ENCODE measurements around the gene TRIM2. TPM values are rescaled to one million over a fixed set of nuclear protein-coding genes. Genes with fewer than 3 reads are reported as not detected.

The TRIM2 gene
- total RNA-seq, 1 donor from 2014 or later: 90.6 TPM

DNA sequence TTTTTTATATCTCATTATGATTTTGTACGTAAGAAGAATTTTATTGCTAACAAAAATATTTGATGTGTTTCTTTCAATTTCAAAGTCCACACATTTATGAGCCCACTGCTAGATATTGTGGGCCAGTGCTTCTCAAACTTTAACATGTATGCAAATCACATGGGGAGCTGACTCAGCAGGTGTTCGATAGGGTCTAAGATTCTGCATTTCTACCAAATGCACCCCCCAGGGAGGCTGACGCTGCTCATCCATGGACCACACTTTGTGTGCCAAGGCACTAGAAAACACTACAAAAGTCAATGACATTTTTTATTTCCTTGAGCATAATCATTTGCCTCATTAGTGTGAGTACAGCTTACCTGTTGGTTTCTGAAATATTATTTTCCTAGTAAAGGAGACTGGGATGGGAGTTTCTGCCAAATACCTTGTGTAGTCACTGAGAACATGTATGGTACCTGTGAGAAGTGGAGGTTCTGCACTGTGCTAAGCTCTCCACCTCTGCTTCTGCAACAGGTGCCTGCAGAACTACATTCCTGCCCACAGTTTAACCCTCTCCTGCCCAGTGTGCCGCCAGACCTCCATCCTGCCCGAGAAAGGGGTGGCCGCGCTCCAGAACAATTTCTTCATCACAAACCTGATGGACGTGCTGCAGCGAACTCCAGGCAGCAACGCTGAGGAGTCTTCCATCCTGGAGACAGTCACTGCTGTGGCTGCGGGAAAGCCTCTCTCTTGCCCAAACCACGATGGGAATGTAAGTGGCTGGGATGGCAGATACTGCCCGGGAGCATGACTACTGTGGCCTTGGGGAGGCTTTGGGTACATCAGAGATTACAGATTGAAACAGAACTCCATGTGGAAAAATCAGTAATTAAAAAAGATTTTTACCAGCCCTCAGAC, 71.4 kb downstream of the TRIM2 start:
- DNase-seq (ENCODE audit: low spot score): no peak

DNA sequence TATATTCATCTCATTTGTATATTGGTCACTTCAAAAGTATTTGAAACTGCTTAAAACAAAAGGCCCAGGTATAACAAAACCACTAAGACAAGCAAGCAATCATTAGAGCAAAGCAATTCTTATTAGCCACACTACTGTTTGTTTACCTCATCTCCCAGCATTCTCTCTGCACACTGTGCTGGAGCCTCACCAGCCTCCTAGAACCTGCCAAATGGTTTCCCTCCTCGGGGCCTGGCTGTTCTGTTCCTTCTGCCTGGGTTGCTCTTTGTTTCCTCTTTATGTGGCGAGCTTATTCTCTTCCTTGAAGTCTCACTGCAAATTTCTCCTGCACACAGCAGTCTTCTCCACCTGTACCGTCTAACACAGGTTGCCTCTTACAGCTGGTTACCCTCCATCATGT, 72.7 kb downstream of the TRIM2 start:
- DNase-seq (ENCODE audit: low spot score): no peak

DNA sequence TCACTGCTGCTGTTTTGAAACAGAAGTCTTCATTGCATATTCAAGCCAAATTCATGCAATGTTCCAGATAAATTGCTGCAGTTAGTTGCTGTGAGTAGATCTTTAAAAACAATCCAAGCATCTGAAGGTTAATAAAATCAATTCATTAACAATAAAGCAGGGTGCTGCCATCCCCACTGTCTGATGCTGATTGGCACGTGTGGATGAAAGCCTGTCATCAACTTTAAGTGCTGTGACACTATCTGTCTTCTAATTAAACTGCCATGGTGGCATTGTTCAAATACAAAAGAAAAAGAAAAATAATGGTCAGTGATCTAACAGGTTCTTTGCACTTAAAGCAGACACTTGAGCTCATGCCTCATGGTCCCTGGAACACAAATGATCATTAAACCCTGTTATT, 77.2 kb downstream of the TRIM2 start:
- no peak for DNase-seq (ENCODE audit: low spot score)

GRCh38 chr4:153282023-153282422, 77.8 kb downstream of the TRIM2 start:
- no peak for DNase-seq (ENCODE audit: low spot score)

DNA sequence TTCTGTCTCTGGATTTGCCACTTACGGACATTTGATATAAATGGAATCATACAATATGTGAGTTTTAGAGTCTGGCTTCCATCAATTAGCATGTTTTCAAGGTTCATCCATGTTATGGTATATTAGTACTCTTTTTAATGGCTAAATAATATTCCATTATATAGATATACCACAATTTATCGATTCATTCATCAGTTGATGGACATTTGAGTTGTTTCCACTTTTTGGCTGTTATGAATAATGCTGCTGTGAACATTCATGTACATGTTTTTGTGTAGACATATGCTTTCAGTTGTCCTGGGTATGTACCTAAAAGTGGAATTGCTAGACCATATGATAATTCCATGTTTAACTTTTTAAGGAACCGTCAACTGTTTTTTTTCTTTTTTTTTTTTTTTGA, 79.0 kb downstream of the TRIM2 start:
- no peak for DNase-seq (ENCODE audit: low spot score)

- no peak for DNase-seq (ENCODE audit: low spot score)
Observed at GRCh38 chr4:153290134-153290533, 85.9 kb downstream of the TRIM2 start.

- DNase-seq (ENCODE audit: low spot score): no peak
Observed at GRCh38 chr4:153291562-153291961, 87.3 kb downstream of the TRIM2 start.

- DNase-seq (ENCODE audit: low spot score): no peak
Observed at GRCh38 chr4:153292897-153293741, 88.9 kb downstream of the TRIM2 start.

- no peak for DNase-seq (ENCODE audit: low spot score)
Observed at GRCh38 chr4:153293742-153294057, 89.5 kb downstream of the TRIM2 start.

- no peak for DNase-seq (ENCODE audit: low spot score)
Observed at GRCh38 chr4:153294631-153295030, 90.4 kb downstream of the TRIM2 start.

DNA sequence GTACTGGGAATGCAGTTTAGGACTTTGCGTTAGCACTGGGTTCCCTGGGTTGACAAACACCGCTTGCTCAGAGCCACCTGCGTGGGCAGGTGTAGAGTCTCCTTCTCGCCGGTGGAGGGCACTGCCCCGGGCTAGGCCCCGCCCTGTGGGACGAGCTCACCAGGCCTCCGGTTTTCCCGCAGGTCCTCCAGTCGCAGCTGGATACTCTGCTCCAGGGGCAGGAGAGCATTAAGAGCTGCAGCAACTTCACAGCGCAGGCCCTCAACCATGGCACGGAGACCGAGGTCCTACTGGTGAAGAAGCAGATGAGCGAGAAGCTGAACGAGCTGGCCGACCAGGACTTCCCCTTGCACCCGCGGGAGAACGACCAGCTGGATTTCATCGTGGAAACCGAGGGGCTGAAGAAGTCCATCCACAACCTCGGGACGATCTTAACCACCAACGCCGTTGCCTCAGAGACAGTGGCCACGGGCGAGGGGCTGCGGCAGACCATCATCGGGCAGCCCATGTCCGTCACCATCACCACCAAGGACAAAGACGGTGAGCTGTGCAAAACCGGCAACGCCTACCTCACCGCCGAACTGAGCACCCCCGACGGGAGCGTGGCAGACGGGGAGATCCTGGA, 91.0 kb downstream of the TRIM2 start:
- no peak for DNase-seq (ENCODE audit: low spot score)

- DNase-seq (ENCODE audit: low spot score): peak; percentile 59
Observed at GRCh38 chr4:153296040-153296823, 92.0 kb downstream of the TRIM2 start.

GRCh38 chr4:153297116-153297515, 92.9 kb downstream of the TRIM2 start:
- no peak for DNase-seq (ENCODE audit: low spot score)

- no peak for DNase-seq (ENCODE audit: low spot score)
Observed at GRCh38 chr4:153310793-153311192, 106.5 kb downstream of the TRIM2 start.

GRCh38 chr4:153314915-153315314, 110.7 kb downstream of the TRIM2 start:
- no peak for DNase-seq (ENCODE audit: low spot score)

DNA sequence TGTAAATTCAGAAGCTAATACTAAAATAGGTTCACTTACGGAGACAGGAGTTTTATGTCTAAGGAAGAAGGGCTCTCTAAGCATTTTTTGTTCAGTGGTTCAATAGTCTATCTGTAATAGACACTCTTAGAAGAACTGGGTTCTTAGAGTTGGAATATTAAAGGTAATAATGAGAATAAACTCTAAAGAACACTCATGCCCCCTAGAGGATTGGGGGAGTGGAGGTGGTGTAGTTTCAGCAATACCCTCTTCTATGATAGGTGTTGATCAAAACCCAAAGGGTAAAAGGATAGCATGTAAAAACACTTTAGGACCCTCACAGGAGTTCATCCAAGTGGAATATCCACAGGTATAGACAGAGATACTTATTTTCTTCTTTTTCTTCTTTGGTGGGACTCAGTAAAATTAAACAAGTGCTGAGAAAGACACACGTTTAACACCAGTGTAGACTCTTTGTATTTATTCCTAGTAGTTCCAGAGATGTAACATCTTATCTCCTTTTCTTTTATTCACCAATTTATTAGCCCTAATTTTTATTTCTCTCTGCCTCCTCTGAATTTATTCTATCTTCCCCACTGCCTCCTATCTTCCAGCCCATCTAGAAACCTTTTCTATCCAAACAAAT, 114.6 kb downstream of the TRIM2 start:
- no peak for DNase-seq (ENCODE audit: low spot score)

- no peak for DNase-seq (ENCODE audit: low spot score)
Observed at GRCh38 chr4:153322791-153323190, 118.5 kb downstream of the TRIM2 start.

GRCh38 chr4:153324046-153324445, 119.8 kb downstream of the TRIM2 start:
- no peak for DNase-seq (ENCODE audit: low spot score)

- no peak for DNase-seq (ENCODE audit: low spot score)
Observed at GRCh38 chr4:153325558-153325957, 121.3 kb downstream of the TRIM2 start.

DNA sequence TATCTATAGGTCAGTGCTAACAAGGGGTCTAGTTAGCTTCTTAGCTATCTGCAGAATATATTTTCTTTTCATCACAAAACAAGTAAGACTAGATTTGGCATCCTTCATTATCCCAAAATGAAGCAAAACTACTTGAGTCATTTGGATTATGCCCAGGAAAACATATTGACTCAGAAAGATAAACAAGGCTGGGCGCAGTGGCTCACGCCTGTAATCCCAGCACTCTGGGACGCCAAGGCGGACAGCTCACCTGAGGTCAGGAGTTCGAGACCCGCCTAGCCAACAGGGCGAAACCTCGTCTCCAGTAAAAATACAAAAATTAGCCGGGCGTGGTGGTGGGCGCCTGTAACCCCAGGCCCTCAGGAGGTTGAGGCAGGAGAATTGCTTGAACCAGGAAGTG, 122.3 kb downstream of the TRIM2 start:
- no peak for DNase-seq (ENCODE audit: low spot score)

DNA sequence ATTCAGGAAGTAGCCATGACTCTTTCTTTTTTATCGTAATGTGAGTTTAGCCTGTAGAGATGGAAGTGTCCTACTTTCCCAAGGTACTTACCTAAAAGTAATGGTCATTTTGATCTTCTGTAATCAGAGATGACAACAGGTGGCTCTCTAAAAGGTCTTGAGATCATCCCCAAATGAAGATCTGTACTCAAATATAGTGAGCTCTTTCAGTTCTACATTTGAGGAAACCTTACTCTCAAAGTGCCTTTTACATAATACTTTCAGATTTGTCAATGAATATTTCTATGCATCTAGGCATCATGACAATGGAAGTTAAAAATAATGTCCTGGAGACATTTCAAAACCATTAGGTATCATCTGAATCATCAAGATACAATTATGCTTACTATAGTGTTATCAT, 123.0 kb downstream of the TRIM2 start:
- DNase-seq (ENCODE audit: low spot score): no peak

All from ureter (tissue), 1 donor.